Measurements from ENCODE around the gene GRIK2. TPM values are rescaled to one million over a fixed set of nuclear protein-coding genes. Genes with fewer than 3 reads are reported as not detected.

Gene GRIK2
- total RNA-seq, 1 experiment from 2014 or later: 6.6 TPM

GRCh38 chr6:101403216-101403945, 9.9 kb downstream of the GRIK2 start:
- no peak for DNase-seq (ENCODE audit: low read depth, low spot score)
- BruUV-seq (replicated peaks): no TSS peak
- intact Hi-C loops (cut with micrococcal nuclease; ENCODE audit: unreplicated experiment): no loop called here
- ChIA-PET POLR2A (no interaction called here), CTCF (no interaction called here)
- H3K27ac ChIP-seq (ENCODE audit: low read length): no peak overlapping the region
- no peaks in the 10 kb centered on the region for H3K9me3 ChIP-seq (ENCODE audit: control insufficient read depth, insufficient read depth, low read depth, low read length)
- H3K27me3 ChIP-seq (ENCODE audit: control insufficient read depth, insufficient read depth, low read length): no peaks in the 10 kb centered on the region
- no peak overlapping the region for H3K4me3 ChIP-seq (ENCODE audit: low read depth in 2 of 2, low read length in 2 of 2)
- no peaks in the 10 kb centered on the region for H3K36me3 ChIP-seq (ENCODE audit: control insufficient read depth, insufficient read depth, low read length)
- ATAC-seq: no peak
- H3K4me1 ChIP-seq (ENCODE audit: control insufficient read depth, insufficient read depth, low read length): no peaks in the 10 kb centered on the region
- in situ Hi-C loops (cut with HindIII; ENCODE audit: low pct_unique_long_range_greater_than_20kb, low sequenced_read_pairs): no loop called here
- TF ChIP-seq REST (IDR thresholded peaks at IDR 0.05; ENCODE audit: insufficient read depth in 1 of 2, low read depth in 2 of 2, low read length in 1 of 2): no peak
- TF ChIP-seq POLR2AphosphoS5 (IDR thresholded peaks at IDR 0.05; ENCODE audit: low read depth, low read length): no peak
- TF ChIP-seq SIN3A (IDR thresholded peaks at IDR 0.05; ENCODE audit: borderline replicate concordance, insufficient read depth, low read depth, low read length): no peak
- no peak for TF ChIP-seq CTCF (IDR thresholded peaks at IDR 0.05)
- TF ChIP-seq TCF7L2 (IDR thresholded peaks at IDR 0.05; ENCODE audit: low read depth, low read length): no peak

DNA sequence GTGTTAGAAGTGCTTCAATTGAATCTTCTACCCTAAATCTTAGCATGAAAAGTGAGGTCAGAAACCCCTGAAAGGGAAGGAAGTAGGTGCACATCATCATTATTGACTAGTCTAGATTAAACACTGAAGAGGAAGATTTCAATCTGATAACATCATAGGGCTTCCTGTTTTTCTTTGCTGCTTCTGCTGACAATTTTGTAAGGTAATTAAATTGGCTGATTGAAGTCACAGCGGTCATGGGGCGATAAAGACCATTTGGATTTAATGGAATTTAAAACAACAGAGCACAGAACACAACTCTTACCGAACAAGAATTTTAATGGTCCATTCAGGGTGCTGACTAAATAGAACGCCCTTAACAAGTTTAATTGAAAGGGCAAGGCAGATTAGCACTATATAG, 11.3 kb downstream of the GRIK2 start:
- Histone ChIP-seq H3K36me3 (ENCODE audit: control insufficient read depth, insufficient read depth, low read length) (no peaks in the 10 kb centered on the region), H3K27ac (ENCODE audit: low read length) (no peak overlapping the region), H3K27me3 (ENCODE audit: control insufficient read depth, insufficient read depth, low read length) (no peaks in the 10 kb centered on the region), H3K9me3 (ENCODE audit: control insufficient read depth, insufficient read depth, low read depth, low read length) (no peaks in the 10 kb centered on the region), H3K4me3 (ENCODE audit: low read depth in 2 of 2, low read length in 2 of 2) (no peak overlapping the region), H3K4me1 (ENCODE audit: control insufficient read depth, insufficient read depth, low read length) (no peaks in the 10 kb centered on the region)
- no TSS peak for BruUV-seq (replicated peaks)
- DNase-seq (ENCODE audit: low read depth, low spot score) (no peak), ATAC-seq (no peak)
- no peak for TF ChIP-seq TCF7L2 (IDR thresholded peaks at IDR 0.05; ENCODE audit: low read depth, low read length)
- TF ChIP-seq POLR2AphosphoS5 (IDR thresholded peaks at IDR 0.05; ENCODE audit: low read depth, low read length): no peak
- TF ChIP-seq REST (IDR thresholded peaks at IDR 0.05; ENCODE audit: insufficient read depth in 1 of 2, low read depth in 2 of 2, low read length in 1 of 2): no peak
- no peak for TF ChIP-seq SIN3A (IDR thresholded peaks at IDR 0.05; ENCODE audit: borderline replicate concordance, insufficient read depth, low read depth, low read length)
- TF ChIP-seq CTCF (IDR thresholded peaks at IDR 0.05): no peak
- in situ Hi-C loops (cut with HindIII; ENCODE audit: low pct_unique_long_range_greater_than_20kb, low sequenced_read_pairs): no loop called here
- POLR2A ChIA-PET: no interaction called here
- intact Hi-C loops (cut with micrococcal nuclease; ENCODE audit: unreplicated experiment): no loop called here
- CTCF ChIA-PET: no interaction called here
